HG02759 (cell line): ENCODE measurements around the gene NSUN3.
"Not testable (repeated sequence)": the region's sequence is repeated elsewhere in the genome, so short reads cannot be mapped to it uniquely, and the experiment has no call there.

Experiments
- ATAC-seq: cut with Tn5 transposase; IDR thresholded peaks from one replicate; pipeline ENCODE4 v1.9.1; 2021; ENCODE audit warnings: mild to moderate bottlenecking, moderate library complexity; ENCODE audit not compliant: unreplicated experiment

Gene NSUN3

DNA sequence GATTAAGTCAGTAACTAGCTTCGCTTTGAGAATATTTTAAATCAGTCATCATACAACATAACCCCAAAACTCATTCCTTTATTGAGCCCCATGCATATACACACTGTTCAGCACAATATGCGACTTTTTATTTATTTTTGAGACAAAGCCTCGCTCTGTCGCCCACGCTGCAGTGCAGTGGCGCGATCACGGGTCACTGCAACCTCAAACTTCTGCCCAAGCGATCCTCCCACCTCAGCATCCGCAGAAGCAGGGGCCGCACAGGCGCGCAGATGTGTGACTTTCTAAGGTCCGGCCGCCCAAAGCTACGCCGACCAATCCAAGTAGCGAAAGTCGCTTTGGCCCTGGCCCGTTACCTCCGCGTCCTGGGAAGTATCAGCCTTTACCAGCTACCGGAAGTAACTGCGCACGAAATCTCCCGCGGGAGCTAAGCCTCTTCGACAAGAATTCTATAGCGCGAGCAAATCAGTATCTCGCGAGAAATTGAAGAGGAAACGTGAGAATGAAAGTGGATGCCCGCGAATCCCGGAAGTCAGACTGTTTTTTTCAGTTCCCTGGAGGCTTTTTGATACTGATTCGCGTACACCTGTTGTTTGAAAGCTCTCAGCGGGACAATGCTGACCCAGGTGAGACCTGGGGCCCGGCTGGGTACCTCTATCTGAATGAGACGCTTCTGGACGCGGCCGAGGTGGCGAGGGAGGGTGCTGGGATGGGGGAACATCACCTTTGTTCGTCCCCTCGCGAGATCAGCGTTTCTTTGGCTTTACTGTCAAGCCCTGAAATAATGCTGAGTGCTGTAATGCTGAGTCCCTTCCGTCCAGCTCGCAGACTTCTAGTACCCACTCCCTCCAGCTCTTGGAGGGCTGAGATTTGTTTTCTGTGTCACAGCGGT, at the start of gene NSUN3, which contains the start of gene DHFR2:
TSS of gene NSUN3 (plus strand) at position 549 of the 892 bp plus-strand sequence. CDS start at position 615, 66 bp downstream.
TSS of gene DHFR2 (minus strand) at position 404 of the 892 bp plus-strand sequence. CDS start 1,405 bp downstream, outside the sequence.
- ATAC-seq, result peak; percentile 93

DNA sequence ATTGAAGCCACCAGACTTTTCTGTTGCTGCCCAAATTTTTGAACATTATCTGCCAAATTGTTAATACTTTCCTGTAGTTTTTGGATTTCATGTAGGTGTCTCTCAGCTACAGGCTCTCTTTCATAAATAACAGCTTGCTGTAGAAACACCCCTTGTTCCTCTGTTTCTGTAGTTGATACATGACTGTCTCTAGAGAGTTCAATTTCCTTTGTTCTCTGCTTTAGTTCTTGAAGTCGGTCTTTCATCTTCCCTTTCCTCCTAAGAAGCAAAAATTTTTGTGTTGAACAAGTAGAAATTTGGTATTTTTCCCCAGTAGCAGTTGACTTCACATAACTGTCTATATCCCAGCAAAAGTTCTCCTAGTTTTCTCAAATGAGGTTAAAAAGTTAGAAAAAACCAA, 47.8 kb upstream of the NSUN3 start:
- ATAC-seq, result no peak

DNA sequence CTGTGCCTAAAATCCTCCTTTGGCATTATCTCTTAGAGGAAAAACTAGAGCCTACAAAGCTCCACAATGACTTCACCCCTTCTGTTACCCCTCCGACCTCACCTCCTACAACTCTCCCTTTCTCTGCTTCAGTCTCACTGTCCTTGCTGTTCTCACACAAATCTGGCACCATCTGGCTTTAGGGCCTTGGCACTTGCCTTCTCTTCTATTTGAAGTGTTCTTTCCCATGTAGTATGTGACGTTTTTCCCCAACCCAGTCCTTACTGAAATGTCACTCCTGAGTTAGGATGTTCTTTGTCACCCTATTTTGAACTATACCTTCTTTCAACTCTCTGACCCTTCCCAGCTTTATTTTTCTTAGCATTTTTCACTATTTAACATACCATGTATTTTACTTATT, 43.2 kb upstream of the NSUN3 start:
- ATAC-seq, result no peak

DNA sequence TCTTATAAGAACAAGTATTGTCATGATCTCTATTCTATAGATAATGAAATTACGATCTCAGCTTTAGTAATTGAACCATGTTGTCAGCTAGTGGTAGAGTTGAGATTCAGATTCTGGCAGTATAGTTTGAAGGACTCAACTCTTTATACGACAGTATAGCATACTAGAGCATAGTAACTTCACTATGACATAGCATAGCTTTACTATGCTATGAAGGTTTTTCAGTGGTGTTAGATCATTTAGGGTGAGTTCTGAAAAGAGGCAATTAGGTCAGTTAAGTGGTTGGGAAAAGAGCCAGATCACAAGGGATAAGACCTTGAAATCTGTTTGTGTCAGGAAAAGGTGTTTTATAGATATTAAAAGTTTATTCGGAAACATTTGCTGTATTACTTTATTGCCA, 42.6 kb upstream of the NSUN3 start:
- ATAC-seq, result no peak

- no peak for ATAC-seq
These were observed 38.5 kb upstream of the NSUN3 start for GRCh38 chr3:94024385-94024784.

DNA sequence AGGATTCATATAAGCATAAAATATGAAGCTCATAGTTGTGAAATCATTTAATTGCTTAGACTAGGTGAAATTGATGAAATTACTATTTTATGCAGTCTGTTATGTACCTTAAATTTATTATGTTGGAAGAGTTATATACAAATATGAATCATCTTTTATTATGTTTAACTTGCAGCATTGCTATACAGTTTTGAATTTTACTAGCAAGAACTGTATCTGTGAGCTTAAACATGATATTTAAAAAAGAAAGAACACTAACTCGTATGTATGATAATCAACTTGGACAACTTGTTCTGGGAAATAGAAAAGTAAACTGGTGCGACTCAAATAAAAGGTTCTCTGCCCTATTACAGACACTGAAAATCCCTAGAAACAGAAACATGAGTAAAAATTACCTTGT, 36.2 kb upstream of the NSUN3 start:
- no peak for ATAC-seq

GRCh38 chr3:94028093-94028837, 34.6 kb upstream of the NSUN3 start, which contains the start of gene STX19:
TSS of gene STX19 (minus strand) at chr3:94028597. CDS start at chr3:94015269, 13,328 bp downstream.
- no peak for ATAC-seq

DNA sequence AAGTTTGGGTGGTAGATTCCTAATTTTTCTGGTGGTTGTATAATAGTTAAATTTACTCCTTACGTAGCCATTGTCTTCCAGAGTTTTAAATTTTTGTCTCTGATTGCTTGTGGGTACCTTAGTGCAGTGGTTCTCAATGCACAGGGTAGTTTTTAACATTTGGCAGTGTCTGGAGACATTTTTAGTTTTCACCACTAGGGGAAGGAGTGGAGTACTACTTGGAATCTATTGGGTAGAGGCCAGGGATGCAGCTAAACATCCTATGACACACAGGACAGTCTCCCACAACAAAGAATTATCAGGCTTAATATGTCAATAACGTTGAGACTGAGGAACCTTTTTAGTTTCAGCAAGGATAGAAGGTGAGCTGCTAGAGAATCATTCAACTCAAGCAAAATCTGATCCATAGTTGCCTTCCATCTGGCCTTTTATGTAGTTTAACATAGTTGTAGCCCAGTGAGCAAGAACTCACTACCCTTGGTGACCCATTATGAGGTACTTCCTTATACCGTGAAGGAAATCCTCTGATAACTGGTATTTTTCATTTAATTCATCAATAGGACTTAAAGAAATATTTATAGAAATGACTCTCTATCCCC, 25.9 kb upstream of the NSUN3 start:
- peak; percentile 81 for ATAC-seq

GRCh38 chr3:94043285-94043684, 19.6 kb upstream of the NSUN3 start:
- no peak for ATAC-seq

DNA sequence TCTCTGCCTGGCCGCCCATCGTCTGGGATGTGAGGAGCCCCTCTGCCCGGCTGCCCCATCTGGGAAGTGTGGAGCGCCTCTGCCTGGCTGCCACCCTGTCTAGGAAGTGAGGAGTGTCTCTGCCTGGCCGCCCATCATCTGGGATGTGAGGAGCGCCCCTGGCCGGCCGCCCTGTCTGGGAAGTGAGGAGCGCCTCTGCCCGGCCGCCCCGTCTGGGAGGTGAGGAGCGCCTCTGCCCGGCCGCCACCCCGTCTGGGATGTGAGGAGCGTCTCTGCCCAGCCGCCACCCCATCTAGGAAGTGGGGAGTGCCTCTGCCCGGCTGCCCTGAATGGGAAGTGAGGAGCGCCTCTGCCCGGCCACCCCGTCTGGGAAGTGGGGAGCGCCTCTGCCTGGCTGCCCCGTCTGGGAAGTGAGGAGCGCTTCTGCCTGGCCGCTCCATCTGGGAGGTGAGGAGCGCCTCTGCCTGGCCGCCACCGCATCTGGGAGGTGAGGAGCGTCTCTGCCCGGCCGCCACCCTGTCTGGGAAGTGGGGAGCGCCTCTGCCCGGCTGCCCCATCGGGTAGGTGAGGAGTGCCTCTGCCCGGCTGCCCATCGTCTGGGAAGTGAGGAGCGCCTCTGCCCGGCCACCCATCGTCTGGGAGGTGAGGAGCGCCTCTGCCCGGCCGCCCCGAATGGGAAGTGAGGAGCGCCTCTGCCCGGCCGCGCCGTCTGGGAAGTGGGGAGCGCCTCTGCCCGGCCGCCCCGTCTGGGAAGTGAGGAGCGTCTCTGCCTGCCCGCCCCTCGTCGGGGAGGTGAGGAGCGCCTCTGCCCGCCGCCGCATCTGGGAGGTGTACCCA, 18.5 kb upstream of the NSUN3 start:
- ATAC-seq, result not testable (repeated sequence)

DNA sequence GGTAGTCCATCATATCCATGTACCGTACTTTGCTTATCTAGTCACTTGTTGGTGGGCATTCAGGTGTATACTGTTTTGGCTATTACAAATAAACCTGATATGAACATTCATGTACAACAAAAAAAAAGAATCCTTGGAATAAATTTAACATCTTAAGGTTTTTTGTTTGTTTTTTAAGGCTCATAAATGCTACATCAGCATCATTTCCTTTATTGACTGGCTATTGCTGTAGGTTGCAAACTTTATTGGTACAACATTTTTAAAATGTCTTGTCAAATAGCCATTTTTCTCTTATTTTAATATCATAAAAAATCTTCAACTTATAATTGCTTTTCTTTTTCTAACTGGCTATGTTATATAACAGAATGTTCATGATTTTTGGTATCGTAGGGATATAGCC, 16.3 kb upstream of the NSUN3 start:
- ATAC-seq, result no peak

- ATAC-seq, result no peak
These were observed 13.6 kb upstream of the NSUN3 start for GRCh38 chr3:94049267-94049666.

GRCh38 chr3:94050546-94050945, 12.3 kb upstream of the NSUN3 start:
- ATAC-seq, result no peak

GRCh38 chr3:94061297-94061696, 1.6 kb upstream of the NSUN3 start:
- no peak for ATAC-seq

DNA sequence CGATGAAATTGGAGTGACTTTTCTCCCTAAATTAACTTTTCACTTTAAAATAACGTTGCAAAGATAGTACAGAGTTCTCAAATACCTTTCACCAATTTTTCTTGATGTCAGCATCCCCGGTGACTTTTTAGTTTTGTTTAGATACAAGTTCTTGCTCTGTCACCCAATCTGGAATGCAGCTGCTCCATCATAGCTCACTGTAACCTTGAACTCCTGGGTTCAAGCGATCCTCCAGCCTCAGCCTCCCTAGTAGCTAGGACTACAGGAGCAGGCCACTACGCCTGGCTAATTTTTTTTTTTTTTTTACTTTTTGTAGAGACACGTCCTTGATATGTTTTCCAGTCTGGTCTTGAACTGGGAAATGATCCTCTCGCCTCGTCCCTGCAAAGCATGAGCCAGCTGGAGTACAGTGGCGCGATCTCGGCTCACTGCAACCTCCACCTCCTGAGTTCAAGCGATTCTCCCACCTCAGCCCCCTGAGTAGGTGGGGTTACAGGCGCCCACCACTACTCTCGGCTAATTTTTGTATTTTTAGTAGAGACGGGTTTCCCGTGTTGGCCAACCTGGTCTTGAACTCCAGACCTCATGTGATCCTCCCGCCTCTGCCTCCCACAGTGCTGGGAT, 747 bp downstream of the NSUN3 start:
- ATAC-seq, result no peak

GRCh38 chr3:94064243-94064860, 1.5 kb downstream of the NSUN3 start:
- no peak for ATAC-seq

DNA sequence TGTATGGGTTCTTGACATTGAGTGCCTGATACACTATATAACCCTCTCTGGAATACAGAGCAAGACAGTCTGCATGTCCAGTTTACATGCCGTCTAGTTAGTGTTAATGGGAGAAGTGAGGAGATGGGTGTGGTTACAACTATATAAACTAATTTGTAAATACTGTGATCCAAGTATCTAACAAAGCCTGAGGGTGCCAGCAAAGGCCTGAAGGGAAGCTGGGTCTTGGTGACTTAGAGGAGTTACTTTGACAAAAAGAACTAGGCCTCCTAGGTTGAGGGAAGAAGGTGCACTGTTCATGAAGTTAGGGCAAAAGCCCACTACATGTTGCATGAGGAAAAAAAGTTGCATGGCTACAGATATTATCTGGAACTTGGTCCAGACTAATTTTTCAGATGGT, 2.3 kb downstream of the NSUN3 start:
- ATAC-seq, result no peak

- no peak for ATAC-seq
These were observed 3.1 kb downstream of the NSUN3 start for GRCh38 chr3:94065819-94066480.
